ENCODE data around the gene SERTAD3.

Gene SERTAD3

GRCh38 chr19:40407714-40408597 is 36.2 kb downstream of the SERTAD3 start:
- DNase-seq: no peak

GRCh38 chr19:40403262-40403984 is 40.7 kb downstream of the SERTAD3 start:
- DNase-seq: peak; percentile 93

- no peak for DNase-seq
Measured at GRCh38 chr19:40400559-40400958, 43.6 kb downstream of the SERTAD3 start.

- DNase-seq: peak; percentile 60
Measured at GRCh38 chr19:40398417-40399131, 45.6 kb downstream of the SERTAD3 start.

GRCh38 chr19:40397568-40397906 is 46.6 kb downstream of the SERTAD3 start:
- DNase-seq: no peak

GRCh38 chr19:40396886-40397567 is 47.1 kb downstream of the SERTAD3 start:
- no peak for DNase-seq

- DNase-seq: no peak
Measured at GRCh38 chr19:40395956-40396355, 48.2 kb downstream of the SERTAD3 start.

GRCh38 chr19:40394816-40395210 is 49.3 kb downstream of the SERTAD3 start:
- no peak for DNase-seq

GRCh38 chr19:40393894-40394815 is 50.0 kb downstream of the SERTAD3 start:
- DNase-seq: no peak

GRCh38 chr19:40392894-40393517 is 51.1 kb downstream of the SERTAD3 start:
- no peak for DNase-seq

- DNase-seq: no peak
Measured at GRCh38 chr19:40392123-40392522, 52.0 kb downstream of the SERTAD3 start.

Data from activated CD4-positive, alpha-beta T cell treated with anti-CD3 and anti-CD28 coated beads, Interleukin-2, amount 50 U/mL, for 16 hours (primary cell).